Stimulated activated CD4-positive, alpha-beta T cell treated with anti-CD3 and anti-CD28 coated beads, Interleukin-1b, Interleukin-23, amount 100 ng/mL, for 48 hours (primary cell): Measurements from ENCODE around the gene INPP4B.

Experiments used
- DNase-seq: peaks from one replicate; pipeline ENCODE4 v3.0.0-alpha.2; 2020

The INPP4B gene

GRCh38 chr4:142846108-142846728 lies at the start of gene INPP4B:
Gene INPP4B, minus strand, starts transcription at chr4:142846301.
- DNase-seq = peak; percentile 58

DNA sequence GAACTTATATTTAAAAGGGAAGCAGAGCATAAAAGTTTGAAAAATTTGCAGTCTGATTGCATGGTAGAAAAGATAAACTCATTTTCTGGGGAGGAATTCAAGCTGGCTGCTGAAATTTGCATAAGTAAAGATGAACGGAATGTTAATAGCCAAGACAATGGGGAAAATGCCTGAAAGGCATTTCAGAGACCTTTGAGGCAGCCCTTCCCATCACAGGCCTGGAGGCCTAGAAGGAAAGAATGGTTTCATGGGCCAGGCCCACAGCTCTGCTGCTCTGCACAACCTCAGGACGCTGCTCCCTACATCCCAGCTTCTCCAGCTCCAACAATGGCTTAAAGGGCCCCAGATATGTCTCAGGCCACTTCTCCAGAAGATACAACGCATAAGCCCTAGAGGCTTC lies 46.9 kb upstream of the INPP4B start:
- DNase-seq = no peak

DNA sequence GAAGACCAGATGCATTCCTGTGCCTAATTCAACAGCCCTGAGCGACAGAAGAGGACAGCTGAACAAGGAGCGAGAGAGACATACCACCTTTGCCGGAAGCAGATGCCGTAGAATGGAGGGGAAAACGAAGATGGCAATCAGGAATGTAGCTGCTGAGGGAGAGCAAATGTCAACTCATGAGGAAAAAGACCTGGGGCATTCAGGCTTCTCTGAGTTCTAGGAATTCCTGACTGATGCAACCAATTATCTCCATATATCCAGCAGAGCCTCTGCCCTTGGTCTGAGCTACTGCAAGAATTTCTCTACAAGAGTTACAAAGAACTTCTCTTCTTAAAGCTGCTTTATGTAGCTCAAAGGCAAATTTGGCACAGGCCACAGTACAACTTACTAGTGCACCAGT lies 40.5 kb upstream of the INPP4B start:
- no peak for DNase-seq

DNA sequence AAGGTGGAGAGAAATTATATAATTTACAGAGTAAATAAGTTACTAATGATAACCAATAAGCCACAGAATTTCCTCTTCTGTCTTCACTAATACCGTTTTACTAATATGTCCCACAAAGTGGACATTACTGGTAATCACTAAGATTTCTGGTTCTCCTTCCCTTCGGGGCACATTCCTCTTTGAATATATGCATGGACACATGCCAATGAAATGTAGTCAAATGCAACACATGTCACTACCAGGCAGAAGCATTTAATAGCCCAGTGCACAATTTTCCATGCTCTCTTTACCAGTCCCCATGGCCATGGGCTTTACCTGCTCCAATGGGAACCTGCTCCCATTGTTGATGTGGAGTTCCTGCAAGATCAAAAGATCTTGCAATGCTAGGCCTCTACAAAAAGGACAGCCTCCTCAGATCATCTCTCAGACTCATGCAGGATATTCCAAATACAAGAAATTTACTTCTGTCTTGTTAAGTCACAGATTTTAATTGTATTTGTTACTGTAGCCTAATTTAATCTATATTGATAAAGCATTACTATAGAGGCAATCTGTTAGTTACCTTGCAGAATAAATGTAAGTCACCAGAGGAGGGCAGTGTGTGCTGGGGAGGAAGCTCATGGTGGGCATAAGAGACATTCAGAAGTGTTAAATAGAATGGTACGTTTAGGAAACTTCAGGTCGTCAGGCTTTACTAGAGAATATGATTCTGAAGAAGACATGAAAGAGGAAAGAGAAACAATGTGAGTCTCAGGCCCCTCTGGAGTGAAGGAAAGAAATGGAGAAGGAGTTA lies 37.1 kb upstream of the INPP4B start:
- DNase-seq = no peak

GRCh38 chr4:142882159-142882558 lies 36.1 kb upstream of the INPP4B start:
- DNase-seq = no peak

GRCh38 chr4:142881331-142881730 lies 35.2 kb upstream of the INPP4B start:
- DNase-seq = no peak

DNA sequence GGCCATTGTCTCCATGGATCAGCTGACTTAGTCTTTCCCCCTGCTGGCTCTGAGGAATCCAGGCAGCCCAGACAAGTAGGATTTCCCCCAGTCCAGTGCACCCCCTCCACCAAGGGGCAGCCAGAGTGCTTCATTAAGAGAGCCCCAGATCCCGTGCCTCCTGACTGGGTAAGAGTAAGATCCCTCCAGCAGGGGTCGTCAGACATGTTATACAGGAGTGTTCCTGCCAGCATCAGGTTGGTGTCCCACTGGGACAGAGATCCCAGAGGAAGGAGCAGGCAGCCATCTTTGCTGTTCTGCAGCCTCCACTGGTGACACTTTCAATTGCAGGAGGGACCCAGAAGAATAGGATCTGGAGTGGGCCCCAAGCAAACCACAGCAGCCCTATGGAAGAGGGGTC lies 29.0 kb upstream of the INPP4B start:
- DNase-seq = no peak

DNA sequence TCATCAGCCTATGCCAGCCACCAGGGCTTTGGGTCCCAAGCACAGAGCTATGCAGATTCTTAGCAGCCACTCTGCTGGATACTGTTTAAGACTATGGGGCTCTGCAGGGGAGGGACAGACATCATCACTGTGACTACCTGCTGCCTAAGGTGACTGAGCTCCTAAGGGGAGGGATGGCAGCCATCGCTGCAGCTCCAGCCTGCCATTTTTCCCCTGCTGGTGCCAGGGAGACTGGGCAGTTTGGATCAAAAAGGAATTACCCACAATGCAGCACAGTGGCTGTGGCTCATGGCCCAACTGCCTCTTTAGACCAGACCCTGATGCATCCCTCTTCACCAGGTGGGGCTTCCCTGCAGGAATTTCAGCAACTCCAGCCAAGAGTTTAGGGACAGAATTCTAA lies 28.6 kb upstream of the INPP4B start:
- DNase-seq = no peak

GRCh38 chr4:142866685-142867084 lies 20.6 kb upstream of the INPP4B start:
- no peak for DNase-seq

GRCh38 chr4:142861351-142861750 lies 15.2 kb upstream of the INPP4B start:
- DNase-seq = no peak

DNA sequence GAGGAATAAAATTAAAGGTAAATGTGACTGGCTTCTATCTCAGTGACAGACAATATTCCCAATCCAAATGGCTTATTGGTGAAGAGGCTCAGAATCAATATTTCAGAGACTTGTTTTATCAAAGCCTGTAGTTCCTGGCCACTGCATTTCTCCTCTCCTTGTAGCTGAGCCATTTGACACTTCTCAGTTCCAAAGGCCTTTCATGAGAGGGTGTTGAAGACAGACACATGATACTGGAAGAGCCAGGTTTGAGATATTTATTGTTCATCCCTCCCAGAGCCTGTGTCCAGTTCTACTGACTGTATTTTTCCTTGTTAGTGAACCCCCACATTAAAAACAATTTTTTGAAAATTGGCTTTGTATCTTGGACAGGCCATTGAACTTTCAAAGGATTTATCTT lies 12.9 kb upstream of the INPP4B start:
- no peak for DNase-seq

GRCh38 chr4:142858446-142858845 lies 12.3 kb upstream of the INPP4B start:
- DNase-seq = no peak

DNA sequence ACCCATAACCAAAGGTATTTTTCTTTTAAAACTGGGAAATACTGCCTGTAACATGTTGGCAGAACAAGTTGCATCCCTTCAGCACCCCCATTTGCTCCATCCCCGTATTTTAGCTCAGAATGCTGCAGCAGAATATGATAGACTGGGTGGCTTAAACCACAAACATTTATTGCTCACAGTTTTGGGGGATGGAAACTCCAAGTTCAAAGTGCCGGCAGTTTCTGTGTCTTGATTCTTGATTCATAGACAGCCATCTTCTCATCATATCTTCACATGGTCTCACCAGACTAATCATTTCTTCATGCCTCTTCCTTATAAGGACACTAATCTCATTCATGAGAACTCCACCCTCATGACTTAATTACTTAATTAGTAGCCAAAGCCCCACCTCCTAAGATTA lies 10.5 kb upstream of the INPP4B start:
- no peak for DNase-seq

DNA sequence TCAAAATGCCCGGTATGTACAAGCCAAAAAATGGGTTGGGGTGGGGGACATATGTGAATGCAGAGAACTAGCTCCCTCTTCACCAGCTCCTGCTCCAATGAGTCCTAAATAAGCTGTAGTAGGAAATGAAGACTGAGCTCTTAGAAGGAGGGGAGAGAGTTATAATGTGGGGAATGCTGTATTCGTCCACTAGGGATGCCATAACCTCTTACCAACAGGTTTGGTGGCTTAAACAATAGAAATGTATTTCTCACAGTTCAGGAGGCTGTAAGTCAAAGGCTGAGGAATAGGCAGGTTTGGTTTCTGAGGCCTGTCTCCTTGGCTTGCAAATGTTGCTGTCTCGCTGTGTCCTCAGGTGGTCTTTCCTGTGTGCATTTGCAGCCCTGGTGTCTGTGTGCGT lies 4.4 kb upstream of the INPP4B start:
- no peak for DNase-seq

GRCh38 chr4:142846729-142847596 lies 862 bp upstream of the INPP4B start:
- peak; percentile 78 for DNase-seq

DNA sequence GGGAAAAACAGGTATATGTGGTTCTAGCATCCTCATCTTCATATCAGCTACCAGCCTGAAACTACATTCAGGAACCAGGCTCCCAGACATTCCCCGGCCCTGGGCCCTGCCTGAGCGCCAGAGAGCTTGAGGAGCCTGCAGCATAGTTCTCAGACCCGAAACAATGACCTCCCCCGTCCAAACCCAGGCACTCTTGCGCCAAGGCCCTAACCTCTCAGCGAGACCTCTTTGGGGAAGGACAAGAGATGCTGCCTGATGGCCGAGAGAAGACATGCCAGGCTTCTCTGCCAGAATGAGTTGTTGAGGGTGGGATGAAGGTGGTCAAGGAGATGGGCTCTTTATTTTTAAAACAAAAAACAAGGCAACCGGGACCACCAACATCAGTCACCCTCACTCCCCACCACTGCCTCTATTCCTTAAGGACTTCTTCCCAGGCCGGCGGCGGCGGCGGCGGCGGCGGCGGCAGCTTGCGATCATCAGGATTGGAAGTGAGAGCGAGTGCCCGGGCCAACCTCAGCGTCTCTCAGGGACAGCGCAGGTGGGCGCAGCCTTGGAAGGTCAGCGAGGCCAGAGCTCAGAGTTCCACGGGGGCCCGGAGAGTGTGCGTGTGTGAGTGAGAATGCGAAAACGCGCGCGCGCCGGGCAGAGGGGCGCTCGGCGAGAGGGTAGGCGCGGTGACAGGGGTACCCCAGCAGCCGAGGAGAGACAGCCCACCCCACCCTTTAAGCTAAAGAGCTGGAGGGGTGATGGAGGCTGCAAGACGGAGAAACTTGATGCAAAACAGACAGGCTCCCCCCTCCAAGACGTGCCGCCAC lies 601 bp downstream of the INPP4B start:
- no peak for DNase-seq

- no peak for DNase-seq
Observed at GRCh38 chr4:142844782-142845181, 1.3 kb downstream of the INPP4B start.

GRCh38 chr4:142840516-142841123 lies 5.5 kb downstream of the INPP4B start:
- DNase-seq = no peak

DNA sequence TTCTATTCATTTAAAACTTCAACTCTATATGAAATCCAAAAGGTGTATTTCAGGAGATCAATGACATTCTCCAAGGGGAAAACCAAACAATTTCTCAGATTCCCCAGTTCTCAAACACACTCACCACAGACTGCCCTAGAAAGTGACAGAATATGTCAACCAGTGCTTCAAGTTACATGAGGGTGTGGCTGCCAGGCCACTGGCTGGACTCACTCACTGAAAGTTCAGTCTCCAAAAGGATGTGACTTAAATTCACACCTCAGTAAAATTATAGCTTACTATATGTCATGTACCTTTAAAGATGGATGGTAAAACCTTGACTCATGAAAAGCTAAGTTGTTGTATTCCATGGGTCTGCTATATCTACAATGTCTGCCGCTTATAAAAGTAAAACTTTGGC lies 7.3 kb downstream of the INPP4B start:
- DNase-seq = no peak

- no peak for DNase-seq
Observed at GRCh38 chr4:142832022-142832421, 14.1 kb downstream of the INPP4B start.

DNA sequence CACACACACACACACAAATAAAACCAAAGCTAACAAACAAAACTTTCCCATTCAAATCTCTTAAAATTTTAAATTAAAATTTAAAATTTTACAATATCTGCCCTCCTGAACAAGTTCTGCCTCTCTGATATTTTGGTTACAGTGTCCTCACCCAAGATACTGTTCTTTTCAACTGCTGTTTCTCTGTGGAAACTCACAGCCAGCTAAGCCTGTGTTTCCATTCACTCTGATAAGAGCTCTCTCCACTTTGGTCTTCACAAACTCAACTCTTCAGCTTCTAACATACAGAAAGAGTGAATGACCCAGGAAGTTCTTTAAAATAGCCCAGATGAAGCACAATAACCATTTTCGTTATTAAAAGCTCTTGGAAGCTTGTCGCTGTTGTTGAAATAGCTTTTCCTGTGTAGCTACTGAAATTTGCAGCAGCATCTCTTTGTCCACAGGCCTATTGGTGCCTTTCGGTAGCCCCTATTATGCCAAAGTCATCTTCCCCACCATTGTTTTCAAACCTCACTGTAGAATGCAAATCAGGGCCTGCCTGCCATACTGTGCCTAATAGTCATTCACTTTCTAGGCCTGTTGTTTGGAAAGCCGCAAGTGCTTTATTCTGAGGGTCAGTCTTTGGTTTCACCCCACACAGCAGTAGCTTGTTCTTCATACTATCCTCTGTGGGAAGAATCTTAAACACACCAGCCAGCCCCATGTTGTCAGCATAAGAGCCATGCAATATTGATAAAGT lies 19.4 kb downstream of the INPP4B start:
- DNase-seq = no peak

GRCh38 chr4:142824368-142824767 lies 21.7 kb downstream of the INPP4B start:
- no peak for DNase-seq
